ENCODE data around the gene CREB3L2. TPM values are rescaled to one million over a fixed set of nuclear protein-coding genes. Genes with fewer than 3 reads are reported as not detected.

The CREB3L2 gene
- total and polyA plus RNA-seq, 2 donors (not counting 1 experiment from before 2014, with no cell fraction given) = 13.8 to 25.1 TPM

DNA sequence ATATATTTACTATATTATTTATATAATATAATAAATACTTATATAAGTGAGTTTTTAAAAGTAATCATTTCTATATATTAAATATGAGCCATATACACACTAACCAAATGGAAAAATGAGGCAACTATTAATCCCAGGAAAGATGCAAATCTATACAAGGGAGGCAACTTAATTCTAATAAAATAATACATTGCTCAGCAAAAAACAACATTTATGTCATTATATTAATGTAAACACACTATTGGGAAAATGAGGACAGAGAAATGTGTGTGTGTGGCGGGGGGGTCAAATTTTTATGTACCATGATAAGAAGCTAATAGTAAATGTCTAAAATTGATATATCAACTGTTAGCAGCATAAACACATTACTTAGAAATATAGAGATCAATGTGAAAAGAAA lies 131.8 kb downstream of the CREB3L2 start:
- ChIA-PET CTCF (interaction anchor here (1.2 kb wide), 1 partner anchor 17 kb away, joined by 3 read pairs; no protein-coding TSS in a partner anchor), POLR2A (no interaction called here)
- TF ChIP-seq, protein P1, sequence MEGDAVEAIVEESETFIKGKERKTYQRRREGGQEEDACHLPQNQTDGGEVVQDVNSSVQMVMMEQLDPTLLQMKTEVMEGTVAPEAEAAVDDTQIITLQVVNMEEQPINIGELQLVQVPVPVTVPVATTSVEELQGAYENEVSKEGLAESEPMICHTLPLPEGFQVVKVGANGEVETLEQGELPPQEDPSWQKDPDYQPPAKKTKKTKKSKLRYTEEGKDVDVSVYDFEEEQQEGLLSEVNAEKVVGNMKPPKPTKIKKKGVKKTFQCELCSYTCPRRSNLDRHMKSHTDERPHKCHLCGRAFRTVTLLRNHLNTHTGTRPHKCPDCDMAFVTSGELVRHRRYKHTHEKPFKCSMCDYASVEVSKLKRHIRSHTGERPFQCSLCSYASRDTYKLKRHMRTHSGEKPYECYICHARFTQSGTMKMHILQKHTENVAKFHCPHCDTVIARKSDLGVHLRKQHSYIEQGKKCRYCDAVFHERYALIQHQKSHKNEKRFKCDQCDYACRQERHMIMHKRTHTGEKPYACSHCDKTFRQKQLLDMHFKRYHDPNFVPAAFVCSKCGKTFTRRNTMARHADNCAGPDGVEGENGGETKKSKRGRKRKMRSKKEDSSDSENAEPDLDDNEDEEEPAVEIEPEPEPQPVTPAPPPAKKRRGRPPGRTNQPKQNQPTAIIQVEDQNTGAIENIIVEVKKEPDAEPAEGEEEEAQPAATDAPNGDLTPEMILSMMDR (IDR thresholded peaks at IDR 0.05) = no peak
- no peak for TF ChIP-seq EZH2 (IDR thresholded peaks at IDR 0.05; ENCODE audit: borderline replicate concordance, insufficient read depth, low read depth, low read length, poor library complexity, severe bottlenecking)
- Mint-ChIP-seq H3K9me3 (ENCODE audit: insufficient read depth) (peaks cover 3% of the 10 kb centered on the region), H3K27ac (no peak overlapping the region), H3K4me1 (no peaks in the 10 kb centered on the region), H3K27me3 (no peaks in the 10 kb centered on the region), H3K4me3 (no peak overlapping the region)
- no peaks in the 10 kb centered on the region for H3K79me2 ChIP-seq (ENCODE audit: control insufficient read depth, insufficient read depth, low read length)
- no peak for DNase-seq
- no peak overlapping the region for H3K9ac ChIP-seq (ENCODE audit: low read length)
- no peak overlapping the region for H3K4me2 ChIP-seq (replicated peaks; ENCODE audit: low read depth, low read length, poor library complexity, severe bottlenecking)
- H3K27me3 ChIP-seq (replicated peaks in 1 of 4; ENCODE audit: control extremely low read depth in 1 of 4, control insufficient read depth in 3 of 4, insufficient read depth in 4 of 4, low read length in 3 of 4) = no peaks in the 10 kb centered on the region
- no peak overlapping the region for H3K27ac ChIP-seq (ENCODE audit: low read length in 2 of 2)
- H4K20me1 ChIP-seq (ENCODE audit: control insufficient read depth, insufficient read depth, low read length, poor library complexity, severe bottlenecking) = no peaks in the 10 kb centered on the region
- no peak overlapping the region for H2AFZ ChIP-seq (ENCODE audit: insufficient read depth, low read depth, low read length, poor library complexity, severe bottlenecking)
- no CpG with 5 or more reads among the region's 1 CpG for WGBS (ENCODE audit: insufficient coverage)
- H3K4me1 ChIP-seq (ENCODE audit: control insufficient read depth in 2 of 2, insufficient read depth in 2 of 2, low read length in 2 of 2) = no peaks in the 10 kb centered on the region
- peaks cover 5 to 14% of the 10 kb centered on the region in 2 experiments for H3K36me3 ChIP-seq (replicated peaks in 1 of 2; ENCODE audit: control extremely low read depth in 1 of 2, control insufficient read depth in 1 of 2, extremely low read depth in 1 of 2, insufficient read depth in 2 of 2, low read length in 1 of 2)
- H3K4me3 ChIP-seq (ENCODE audit: control extremely low read depth in 1 of 5, extremely low read depth in 1 of 5, insufficient read depth in 1 of 5, low read depth in 2 of 5, low read length in 4 of 5) = no peak overlapping the region
- ATAC-seq (ENCODE audit: low read depth) = no peak
- H3K9me3 ChIP-seq (ENCODE audit: control extremely low read depth in 1 of 3, control insufficient read depth in 2 of 3, insufficient read depth in 1 of 3, low read length in 2 of 3) = peaks cover 0 to 9% (median 5%) of the 10 kb centered on the region in 3 donors
- intact Hi-C loops (cut with micrococcal nuclease) = no loop called here

GRCh38 chr7:137869260-137869659 lies 132.6 kb downstream of the CREB3L2 start:
- Histone ChIP-seq H3K4me3 (ENCODE audit: control extremely low read depth in 1 of 5, extremely low read depth in 1 of 5, insufficient read depth in 1 of 5, low read depth in 2 of 5, low read length in 4 of 5) (no peak overlapping the region), H2AFZ (ENCODE audit: insufficient read depth, low read depth, low read length, poor library complexity, severe bottlenecking) (no peak overlapping the region), H4K20me1 (ENCODE audit: control insufficient read depth, insufficient read depth, low read length, poor library complexity, severe bottlenecking) (no peaks in the 10 kb centered on the region), H3K9ac (ENCODE audit: low read length) (no peak overlapping the region), H3K79me2 (ENCODE audit: control insufficient read depth, insufficient read depth, low read length) (no peaks in the 10 kb centered on the region), H3K4me1 (ENCODE audit: control insufficient read depth in 2 of 2, insufficient read depth in 2 of 2, low read length in 2 of 2) (no peaks in the 10 kb centered on the region), H3K36me3 (replicated peaks in 1 of 2; ENCODE audit: control extremely low read depth in 1 of 2, control insufficient read depth in 1 of 2, extremely low read depth in 1 of 2, insufficient read depth in 2 of 2, low read length in 1 of 2) (peaks cover 6 to 11% of the 10 kb centered on the region in 2 experiments), H3K27me3 (replicated peaks in 1 of 4; ENCODE audit: control extremely low read depth in 1 of 4, control insufficient read depth in 3 of 4, insufficient read depth in 4 of 4, low read length in 3 of 4) (no peaks in the 10 kb centered on the region), H3K4me2 (replicated peaks; ENCODE audit: low read depth, low read length, poor library complexity, severe bottlenecking) (no peak overlapping the region), H3K27ac (ENCODE audit: low read length in 2 of 2) (no peak overlapping the region), H3K9me3 (ENCODE audit: control extremely low read depth in 1 of 3, control insufficient read depth in 2 of 3, insufficient read depth in 1 of 3, low read length in 2 of 3) (peaks cover 0 to 9% (median 5%) of the 10 kb centered on the region in 3 donors)
- H3K27me3 Mint-ChIP-seq = no peaks in the 10 kb centered on the region
- no CpG with 5 or more reads among the region's 3 CpGs for WGBS (ENCODE audit: insufficient coverage)
- H3K27ac Mint-ChIP-seq = no peak overlapping the region
- intact Hi-C loops (cut with micrococcal nuclease) = no loop called here
- TF ChIP-seq EZH2 (IDR thresholded peaks at IDR 0.05; ENCODE audit: borderline replicate concordance, insufficient read depth, low read depth, low read length, poor library complexity, severe bottlenecking) = no peak
- TF ChIP-seq, protein P1 (IDR thresholded peaks at IDR 0.05) = no peak
- POLR2A ChIA-PET = no interaction called here
- H3K4me1 Mint-ChIP-seq = no peaks in the 10 kb centered on the region
- CTCF ChIA-PET = no interaction called here
- H3K4me3 Mint-ChIP-seq = no peak overlapping the region
- DNase-seq (no peak), ATAC-seq (ENCODE audit: low read depth) (no peak)
- H3K9me3 Mint-ChIP-seq (ENCODE audit: insufficient read depth) = peaks cover 3% of the 10 kb centered on the region

All from B cell (primary cell).